ENCODE measurements around the gene TEX14.

- no peak for TF ChIP-seq CTCF (IDR thresholded peaks at IDR 0.05; ENCODE audit: borderline replicate concordance, extremely low read depth, low read length, poor library complexity, severe bottlenecking)
- TF ChIP-seq EZH2 (IDR thresholded peaks at IDR 0.05; ENCODE audit: borderline replicate concordance, low read depth, low read length, severe bottlenecking): no peak
Observed at GRCh38 chr17:58631523-58632323, 60.1 kb downstream of the TEX14 start.

All from DND-41 (cell line).